Heart right ventricle (tissue), 16 donors: ENCODE data around the gene TNFAIP8L3. TPM values are rescaled to one million over a fixed set of nuclear protein-coding genes. Genes with fewer than 3 reads are reported as not detected.
A peak's percentile ranks its signal among the peaks of the same experiment; 100 is the strongest.
"Not testable (repeated sequence)": the region's sequence is repeated elsewhere in the genome, so short reads cannot be mapped to it uniquely, and the experiment has no call there.

ENCODE experiments used
- ATAC-seq, 8 donors: fragments of 200-7000 bp; cut with Tn5 transposase; one replicate each; pipeline ENCODE4 v1.9.1; 2020; ENCODE audit warnings: mild to moderate bottlenecking in 8 of 8, moderate library complexity in 8 of 8, moderate number of reproducible peaks in 1 of 8
- DNase-seq, 2 donors: peaks; one replicate each; pipeline ENCODE4 v3.0.0-alpha.2; 2020
- H3K27ac ChIP-seq, 10 donors: fragments of 200-600 bp; sonication (generic) in 2 of 10; one replicate each; pipeline versions ENCODE4 v1.5.0 to v1.8.0; 2020 to 2022; ENCODE audit warnings: mild to moderate bottlenecking in 3 of 10
- H3K27me3 ChIP-seq, 7 donors: fragments of 200-600 bp; one replicate each; pipeline ENCODE4 v1.8.0; 2021 to 2022; ENCODE audit warnings: mild to moderate bottlenecking in 2 of 7
- H3K36me3 ChIP-seq, 9 donors: fragments of 200-600 bp; sonication (generic) in 1 of 9; one replicate each; pipeline versions ENCODE4 v1.5.0 to v1.8.0; 2020 to 2022; ENCODE audit warnings: mild to moderate bottlenecking in 2 of 9
- H3K4me1 ChIP-seq, 9 donors: fragments of 200-600 bp; sonication (generic) in 1 of 9; one replicate each; pipeline versions ENCODE4 v1.5.0 to v1.8.0; 2020 to 2022; ENCODE audit warnings: mild to moderate bottlenecking in 4 of 9
- H3K4me3 ChIP-seq, 10 donors: fragments of 200-600 bp; sonication (generic) in 2 of 10; one replicate each; pipeline versions ENCODE4 v1.5.0 to v1.8.0; 2020 to 2022; ENCODE audit warnings: mild to moderate bottlenecking in 7 of 10, moderate library complexity in 2 of 10
- H3K9me3 ChIP-seq, 11 donors: fragments of 200-600 bp in 10 of 11; sonication (generic) in 2 of 11; one replicate each; pipeline versions ENCODE4 v1.5.0 to v1.8.0; 2013 to 2022; ENCODE audit warnings: mild to moderate bottlenecking in 2 of 11, control low read depth in 1 of 11, moderate library complexity in 1 of 11
- CTCF ChIP-seq, 9 donors: fragments of 200-600 bp; sonication (generic) in 2 of 9; IDR thresholded peaks; one replicate each; pipeline versions ENCODE4 v1.5.0 to v1.8.0; 2021 to 2022; ENCODE audit warnings: antibody characterized with exemption in 9 of 9, mild to moderate bottlenecking in 5 of 9, moderate library complexity in 1 of 9
- WGBS, 2 donors: extraction: QIAGEN DNeasy Blood & Tissue Kit; methylation state at CpG; one replicate each; pipeline ENCODE4 v1.1.7; 2013; ENCODE audit warnings: inconsistent platforms in 1 of 2; 5-methylcytosine and 5-hydroxymethylcytosine counted together
- intact Hi-C, 10 donors: fragments of 100-400 bp; cut with DNase I; formaldehyde crosslinking; loops; one replicate each; pipeline versions ENCODE4 v1.11.1 to v1.14.2; 2022
- long read RNA-seq, 3 donors: library from polyadenylated mRNA; unstranded; transcript quantifications; one replicate each; pipeline ENCODE4 v2.0.0, GENCODE V29; 2020 to 2021
- polyA plus RNA-seq, 2 donors: library from polyadenylated mRNA; stranded (reverse); fragments of 200-250 nt; gene quantifications; one replicate each; pipeline ENCODE4 v1.2.3, GENCODE V29; 2013
- total RNA-seq, 10 donors: library from RNA; stranded (reverse); fragmentation: NEBNext Ultra II Directional in 3 of 10; extraction: Animal tissue kit (Norgen Biotek cat#: 25700) in 3 of 10; gene quantifications; one replicate each; pipeline versions ENCODE4 v1.2.1 to v1.2.4, GENCODE V29; 2021 to 2023
- donor health status: Arrhythmogenic right ventricular cardiomyopathy.
- donor health status: ischemic (EF 13 %, LVEDD 7.1; RV severe dilation, severe dysfunction).
- donor health status: healthy with polysubstance abuse.
- donor health status: DM: no; HTN: yes; CAD: no.
- donor health status: DM: no; HTN: no; CAD: no.
- donor health status: ischemic (EF 25% LVEDD 6.9; RV normal size, moderate dysfunction).
- donor health status: ischemic (EF 25% LVEDD 5.7; RV mildly dilated, moderate dysfunction).
- donor health status: healthy.
- donor health status: DM: yes; HTN: yes; CAD: no.
- donor health status: Ischemic cardiomyopathy.
- donor health status: ischemic (EF 35%, LVEDD 5.7; RV mildly dilated, moderate dysfunction).
- donor health status: nonischemic (EF 11% LVEDD 7.7; RV severe dilation, severe dysfunction).
- donor health status: DM: yes; HTN: yes; CAD: no.
- donor health status: PGD.
- donor health status: ischemic (EF 29% LVEDD 5.4; RV normal size, mild dysfunction).
- donor health status: nonischemic (EF 23%, LVEDD 6.1; RV moderate dilation, normal function).

TNFAIP8L3 gene
- 1 to 10 TPM; 2.2 to 9.3 (median 3.4) TPM for total RNA-seq
- polyA plus RNA-seq: 10 to 100 TPM in 1 of 2 donors, 1 to 10 TPM in 1; 1.3 to 14.4 TPM
- long read RNA-seq, donor 1, transcript TNFAIP8L3-202 (2 exons, 2,002 nt): major isoform, 11 of 12 reads
- long read RNA-seq, donor 1, partial matches to known transcripts: 1 of 12 reads
- long read RNA-seq, donor 1, other reads (novel, unspliced or antisense): 0 of 12 reads
- long read RNA-seq, donor 2, transcript TNFAIP8L3-202 (2 exons, 2,002 nt): major isoform, 15 of 20 reads
- long read RNA-seq, donor 2, partial matches to known transcripts: 2 of 20 reads
- long read RNA-seq, donor 2, other reads (novel, unspliced or antisense): 3 of 20 reads
- long read RNA-seq, donor 3, transcript TNFAIP8L3-202 (2 exons, 2,002 nt): major isoform, 15 of 17 reads
- long read RNA-seq, donor 3, partial matches to known transcripts: 0 of 17 reads
- long read RNA-seq, donor 3, other reads (novel, unspliced or antisense): 2 of 17 reads

DNA sequence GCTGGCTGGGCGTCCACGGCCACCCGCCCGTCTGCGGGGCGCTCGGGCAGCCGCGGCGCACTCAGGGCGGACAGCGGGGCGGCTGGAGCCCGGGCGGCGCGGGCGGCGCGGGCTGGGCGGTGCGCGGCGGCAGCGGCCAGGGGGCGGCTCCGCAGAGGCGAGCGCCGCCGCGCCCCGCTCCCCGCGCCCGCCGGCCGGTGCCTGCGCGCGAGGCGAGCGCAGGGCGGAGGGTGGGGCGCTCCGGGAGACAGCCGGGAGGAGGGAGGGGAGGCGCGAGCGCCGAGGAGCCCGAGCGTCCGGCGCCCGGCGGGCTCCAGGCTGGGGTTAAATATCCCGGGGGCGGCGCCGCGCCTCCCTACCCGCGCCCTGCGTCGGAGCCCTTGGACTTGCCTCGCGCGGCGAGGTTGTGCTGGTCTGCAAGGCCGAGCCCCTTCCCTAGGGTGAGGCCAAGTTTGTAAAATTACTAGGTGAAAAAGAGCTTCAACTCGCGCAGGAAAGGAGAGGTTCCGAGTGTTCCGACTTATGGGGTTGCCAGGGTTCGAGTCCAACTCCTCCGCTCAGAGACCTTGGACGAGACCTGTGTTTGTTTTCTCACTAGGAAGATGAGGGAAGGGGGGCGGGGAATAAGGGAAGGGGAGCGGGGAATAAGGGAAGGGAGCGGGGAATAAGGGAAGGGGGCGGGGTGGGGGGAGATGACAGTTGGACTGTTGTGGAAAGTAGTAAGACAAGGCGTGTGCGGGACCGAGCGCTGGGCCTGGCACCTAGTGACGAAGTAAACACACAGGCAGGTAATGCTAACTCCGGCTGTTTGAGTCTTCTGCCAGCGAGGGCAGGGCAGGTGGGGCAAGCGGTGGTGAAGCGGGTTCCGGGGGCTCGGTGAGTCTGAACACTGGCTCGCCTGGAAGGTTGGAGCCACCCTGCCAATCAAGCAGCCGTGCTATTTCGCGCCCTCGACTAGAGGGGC, at the start of gene TNFAIP8L3:
TSS of gene TNFAIP8L3 (minus strand) at position 301 of the 964 bp plus-strand sequence. CDS start 311 bp downstream, outside the sequence.
- Histone ChIP-seq H3K27ac (peak within 1 kb of the TSS in 4 of 10 donors; percentile 43 to 66 (median 60)), H3K27me3 (peaks cover 0 to 80% (median 0%) of the 10 kb centered on the region in 7 donors), H3K4me3 (peak within 1 kb of the TSS; percentile 25 to 69 (median 62)), H3K36me3 (no peaks in the 10 kb centered on the region), H3K4me1 (peaks cover 0 to 52% (median 20%) of the 10 kb centered on the region in 9 donors), H3K9me3 (no peaks in the 10 kb centered on the region)
- no peak for TF ChIP-seq CTCF (IDR thresholded peaks at IDR 0.05)
- intact Hi-C loops: no loop called here
- 2 to 3% methylated on average over 65 to 98 of the region's 98 CpGs for WGBS, 2 donors
- peak in 1 of 2 donors; percentile 52 for DNase-seq
- peak; percentile 53 to 78 (median 72) for ATAC-seq

GRCh38 chr15:51144021-51144532, 49.4 kb upstream of the TNFAIP8L3 start:
- DNase-seq (no peak), ATAC-seq (peak in 5 of 8 donors; percentile 67 to 98 (median 92))
- H3K27ac ChIP-seq: no peak overlapping the region
- no peaks in the 10 kb centered on the region for H3K36me3 ChIP-seq
- peaks cover 0 to 19% (median 8%) of the 10 kb centered on the region in 11 donors for H3K9me3 ChIP-seq
- WGBS, 2 donors: 42 to 49% methylated on average over 3 of the region's 3 CpGs
- H3K4me1 ChIP-seq: peaks cover 0 to 10% (median 0%) of the 10 kb centered on the region in 9 donors
- TF ChIP-seq CTCF (IDR thresholded peaks at IDR 0.05): no peak
- H3K27me3 ChIP-seq: no peaks in the 10 kb centered on the region
- intact Hi-C loops: no loop called here
- H3K4me3 ChIP-seq: no peak overlapping the region

- ATAC-seq, H3K27me3 ChIP-seq, intact Hi-C loops, H3K4me1 ChIP-seq, H3K4me3 ChIP-seq, H3K27ac ChIP-seq, DNase-seq, H3K36me3 ChIP-seq: not testable (repeated sequence)
- 69 to 99% methylated on average over 2 of the region's 2 CpGs for WGBS, 2 donors
- peaks cover 0 to 19% (median 8%) of the 10 kb centered on the region in 11 donors for H3K9me3 ChIP-seq
Measured at GRCh38 chr15:51140347-51140746, 45.6 kb upstream of the TNFAIP8L3 start.

- H3K27ac ChIP-seq: no peak overlapping the region
- H3K9me3 ChIP-seq: peaks cover 0 to 19% (median 8%) of the 10 kb centered on the region in 11 donors
- TF ChIP-seq CTCF (IDR thresholded peaks at IDR 0.05): no peak
- H3K27me3 ChIP-seq: no peaks in the 10 kb centered on the region
- H3K4me1 ChIP-seq: peaks cover 0 to 2% (median 0%) of the 10 kb centered on the region in 9 donors
- ATAC-seq: no peak
- DNase-seq: no peak
- H3K4me3 ChIP-seq: no peak overlapping the region
- WGBS, 2 donors: 86 to 96% methylated on average over 1 of the region's 1 CpG
- intact Hi-C loops: loop anchor here in 1 of 10 donors (10.0 kb wide), 1 partner anchor 64 kb away; no protein-coding TSS in a partner anchor
- no peaks in the 10 kb centered on the region for H3K36me3 ChIP-seq
Measured at GRCh38 chr15:51139091-51139490, 44.4 kb upstream of the TNFAIP8L3 start.
